ENCODE data around the gene SNAPC2.
A peak's percentile ranks its signal among the peaks of the same experiment; 100 is the strongest.

SNAPC2 gene

GRCh38 chr19:7899751-7900378 lies 20.3 kb upstream of the SNAPC2 start:
- ChIA-PET POLR2A (ENCODE audit: low non-redundant PET) (interaction anchor here (0.6 to 1.0 kb wide), 2 partner anchors 11 to 30 kb away, joined by 3 read pairs; partner anchors contain the start of gene LRRC8E), CTCF (interaction anchor here (0.7 to 1.7 kb wide), 3 partner anchors 31 to 219 kb away, joined by 3 to 6 read pairs (median 5); partner anchors contain the start of genes TIMM44 and TRAPPC5)
- peak overlapping the region; percentile 95 for H3K27ac ChIP-seq
- TF ChIP-seq CTCF (conservative IDR thresholded peaks at IDR 0.05; ENCODE audit: low read depth) = no peak
- DNase-seq (ENCODE audit: low spot score) = no peak

DNA sequence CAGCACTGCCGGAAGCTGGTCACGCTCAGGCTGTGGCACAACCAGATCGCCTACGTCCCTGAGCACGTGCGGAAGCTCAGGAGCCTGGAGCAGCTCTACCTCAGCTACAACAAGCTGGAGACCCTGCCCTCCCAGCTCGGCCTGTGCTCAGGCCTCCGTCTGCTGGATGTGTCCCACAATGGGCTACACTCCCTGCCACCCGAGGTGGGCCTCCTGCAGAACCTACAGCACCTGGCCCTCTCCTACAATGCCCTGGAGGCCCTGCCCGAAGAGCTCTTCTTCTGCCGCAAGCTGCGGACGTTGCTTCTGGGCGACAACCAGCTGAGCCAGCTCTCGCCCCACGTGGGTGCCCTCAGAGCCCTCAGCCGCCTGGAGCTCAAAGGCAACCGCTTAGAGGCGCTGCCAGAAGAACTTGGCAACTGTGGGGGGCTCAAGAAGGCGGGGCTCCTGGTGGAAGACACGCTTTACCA lies 19.7 kb upstream of the SNAPC2 start:
- TF ChIP-seq CTCF (conservative IDR thresholded peaks at IDR 0.05; ENCODE audit: low read depth) = no peak
- H3K27ac ChIP-seq = peak overlapping the region; percentile 95
- no peak for DNase-seq (ENCODE audit: low spot score)
- ChIA-PET POLR2A (ENCODE audit: low non-redundant PET) (interaction anchor here (0.6 to 1.0 kb wide), 2 partner anchors 12 to 31 kb away, joined by 3 read pairs; partner anchors contain the start of gene LRRC8E), CTCF (interaction anchor here (0.7 to 1.7 kb wide), 3 partner anchors 31 to 220 kb away, joined by 3 to 6 read pairs (median 5); partner anchors contain the start of genes TIMM44 and TRAPPC5)

DNA sequence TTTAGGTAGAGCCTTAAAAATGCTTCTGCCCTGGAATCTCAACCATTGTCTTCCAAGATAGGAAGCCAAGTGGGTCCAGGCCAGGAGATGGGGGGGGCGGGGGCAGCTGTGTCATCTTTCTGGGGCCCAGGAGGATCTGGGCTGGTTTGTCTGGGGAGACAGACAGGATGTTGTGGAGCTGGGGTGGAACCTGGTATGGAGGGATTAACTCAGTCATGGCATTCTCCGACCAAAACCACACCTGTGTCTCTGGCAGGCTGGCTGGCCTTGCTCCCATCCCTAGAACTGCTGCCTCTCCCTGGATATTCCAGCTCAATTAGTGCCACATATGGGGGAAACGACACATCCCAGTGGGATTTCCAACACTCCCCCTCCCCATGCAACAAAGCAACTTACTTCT lies 19.2 kb upstream of the SNAPC2 start:
- TF ChIP-seq CTCF (conservative IDR thresholded peaks at IDR 0.05; ENCODE audit: low read depth) = no peak
- peak overlapping the region; percentile 95 for H3K27ac ChIP-seq
- POLR2A ChIA-PET (ENCODE audit: low non-redundant PET) = interaction anchor here (1.0 kb wide), 1 partner anchor 11 kb away, joined by 4 read pairs; no protein-coding TSS in a partner anchor
- no peak for DNase-seq (ENCODE audit: low spot score)
- CTCF ChIA-PET = interaction anchor here (0.9 to 1.7 kb wide), 2 partner anchors 32 to 43 kb away, joined by 3 to 5 read pairs; partner anchors contain the start of gene TIMM44

DNA sequence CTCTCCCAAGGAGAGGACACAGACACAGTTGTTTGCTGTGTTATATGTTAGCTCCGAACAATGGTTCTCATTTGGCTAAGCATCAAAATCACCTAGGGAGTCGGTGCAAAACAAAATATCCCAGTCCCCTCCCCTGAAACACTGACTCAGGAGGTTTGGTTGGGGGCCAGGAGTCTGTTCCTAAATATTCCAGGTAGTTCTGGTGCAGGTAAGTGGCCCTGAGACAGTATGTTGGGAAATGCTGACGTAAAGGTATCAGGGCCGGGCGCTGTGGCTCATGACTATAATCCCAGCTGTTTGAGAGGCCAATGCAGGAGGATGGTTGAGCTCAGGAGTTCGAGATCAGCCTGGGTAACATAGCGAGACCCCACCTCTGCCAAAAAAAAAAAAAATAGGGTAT lies 18.8 kb upstream of the SNAPC2 start:
- TF ChIP-seq CTCF (conservative IDR thresholded peaks at IDR 0.05; ENCODE audit: low read depth) = no peak
- ChIA-PET POLR2A (ENCODE audit: low non-redundant PET) (interaction anchor here (1.0 kb wide), 1 partner anchor 10 kb away, joined by 4 read pairs; no protein-coding TSS in a partner anchor), CTCF (interaction anchor here (0.6 to 1.7 kb wide), 2 partner anchors 10 to 32 kb away, joined by 5 read pairs; no protein-coding TSS in a partner anchor)
- peak overlapping the region; percentile 95 for H3K27ac ChIP-seq
- no peak for DNase-seq (ENCODE audit: low spot score)

- CTCF ChIA-PET = no interaction called here
- no peak for TF ChIP-seq CTCF (conservative IDR thresholded peaks at IDR 0.05; ENCODE audit: low read depth)
- H3K27ac ChIP-seq = peak overlapping the region; percentile 95
- POLR2A ChIA-PET (ENCODE audit: low non-redundant PET) = interaction anchor here (0.5 to 1.6 kb wide), 5 partner anchors 10 to 41 kb away, joined by 3 to 6 read pairs (median 3); partner anchors contain the start of gene TIMM44
- no peak for DNase-seq (ENCODE audit: low spot score)
These were observed 17.3 kb upstream of the SNAPC2 start for GRCh38 chr19:7902796-7903243.

DNA sequence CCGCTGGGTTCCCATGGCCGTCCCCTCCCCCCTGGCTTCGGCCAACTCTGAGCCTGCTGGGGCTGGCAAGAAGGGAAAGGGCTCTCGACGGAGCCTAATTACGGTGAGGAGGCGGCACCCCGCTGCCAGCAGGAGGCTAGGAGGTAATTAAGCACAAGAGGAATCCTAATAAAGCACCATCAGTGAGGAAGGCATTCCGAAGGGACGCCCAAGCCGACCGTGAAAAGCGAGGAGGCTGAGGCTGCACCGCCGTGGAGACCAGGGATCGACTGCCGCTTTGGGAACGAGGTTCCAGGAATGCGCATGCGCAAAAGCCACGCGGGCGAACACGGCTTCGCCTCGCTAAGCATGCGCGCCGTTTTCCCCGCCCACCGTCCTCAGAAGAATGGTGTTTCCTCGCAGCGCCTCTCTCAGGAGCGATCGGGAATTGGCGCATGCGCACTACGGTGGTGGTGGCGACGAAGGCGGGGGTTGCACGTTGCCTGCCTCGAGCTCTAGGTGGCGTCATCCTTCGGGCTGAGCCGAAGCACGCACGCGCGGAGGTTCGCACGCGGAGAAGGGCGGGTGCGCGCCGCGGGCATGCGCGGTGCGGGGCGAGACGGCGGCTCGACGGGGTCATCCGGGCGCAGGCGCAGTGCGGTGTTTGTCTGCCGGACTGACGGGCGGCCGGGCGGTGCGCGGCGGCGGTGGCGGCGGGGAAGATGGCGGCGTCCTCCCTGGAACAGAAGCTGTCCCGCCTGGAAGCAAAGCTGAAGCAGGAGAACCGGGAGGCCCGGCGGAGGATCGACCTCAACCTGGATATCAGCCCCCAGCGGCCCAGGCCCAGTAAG lies 16.7 kb upstream of the SNAPC2 start, which contains the start of gene MAP2K7:
Gene MAP2K7 (plus strand): TSS at position 634 of the 830 bp plus-strand sequence. CDS start 68 bp downstream, at position 702.
- peak; percentile 91 for TF ChIP-seq CTCF (conservative IDR thresholded peaks at IDR 0.05; ENCODE audit: low read depth)
- CTCF ChIA-PET = interaction anchor here (0.6 kb wide), 1 partner anchor 16 kb away, joined by 6 read pairs; no protein-coding TSS in a partner anchor
- peak within 1 kb of the TSS; percentile 95 for H3K27ac ChIP-seq
- DNase-seq (ENCODE audit: low spot score) = peak; percentile 98
- POLR2A ChIA-PET (ENCODE audit: low non-redundant PET) = interaction anchor here (0.5 to 1.6 kb wide), 4 partner anchors 10 to 40 kb away, joined by 3 to 6 read pairs (median 4); partner anchors contain the start of gene TIMM44

Data from RWPE1 (cell line).